Measurements from ENCODE around the gene GLCE.

The GLCE gene

GRCh38 chr15:69317392-69317841 lies 157.0 kb downstream of the GLCE start:
- H3K36me3 ChIP-seq (ENCODE audit: control insufficient read depth, insufficient read depth, low read length) = no peaks in the 10 kb centered on the region
- H3K9ac ChIP-seq (ENCODE audit: low read length) = peak overlapping the region; percentile 28
- no peaks in the 10 kb centered on the region for H3K4me1 ChIP-seq (ENCODE audit: control insufficient read depth, insufficient read depth, low read length)
- no peaks in the 10 kb centered on the region for H3K27me3 ChIP-seq (ENCODE audit: control insufficient read depth, insufficient read depth, low read length)
- no peak overlapping the region for H3K4me3 ChIP-seq (ENCODE audit: low read length)
- no peak overlapping the region for H3K27ac ChIP-seq (ENCODE audit: low read depth, low read length)

GRCh38 chr15:69318033-69318432 lies 157.6 kb downstream of the GLCE start:
- no peak overlapping the region for H3K4me3 ChIP-seq (ENCODE audit: low read length)
- no peaks in the 10 kb centered on the region for H3K36me3 ChIP-seq (ENCODE audit: control insufficient read depth, insufficient read depth, low read length)
- H3K27ac ChIP-seq (ENCODE audit: low read depth, low read length) = no peak overlapping the region
- H3K9ac ChIP-seq (ENCODE audit: low read length) = no peak overlapping the region
- no peaks in the 10 kb centered on the region for H3K27me3 ChIP-seq (ENCODE audit: control insufficient read depth, insufficient read depth, low read length)
- H3K4me1 ChIP-seq (ENCODE audit: control insufficient read depth, insufficient read depth, low read length) = no peaks in the 10 kb centered on the region

- no peak overlapping the region for H3K27ac ChIP-seq (ENCODE audit: low read depth, low read length)
- no peaks in the 10 kb centered on the region for H3K4me1 ChIP-seq (ENCODE audit: control insufficient read depth, insufficient read depth, low read length)
- H3K9ac ChIP-seq (ENCODE audit: low read length) = no peak overlapping the region
- H3K27me3 ChIP-seq (ENCODE audit: control insufficient read depth, insufficient read depth, low read length) = no peaks in the 10 kb centered on the region
- H3K36me3 ChIP-seq (ENCODE audit: control insufficient read depth, insufficient read depth, low read length) = no peaks in the 10 kb centered on the region
- no peak overlapping the region for H3K4me3 ChIP-seq (ENCODE audit: low read length)
These were observed 159.2 kb downstream of the GLCE start for GRCh38 chr15:69319384-69320375.

- Histone ChIP-seq H3K4me3 (ENCODE audit: low read length) (no peak overlapping the region), H3K27me3 (ENCODE audit: control insufficient read depth, insufficient read depth, low read length) (no peaks in the 10 kb centered on the region), H3K9ac (ENCODE audit: low read length) (no peak overlapping the region), H3K4me1 (ENCODE audit: control insufficient read depth, insufficient read depth, low read length) (no peaks in the 10 kb centered on the region), H3K27ac (ENCODE audit: low read depth, low read length) (no peak overlapping the region), H3K36me3 (ENCODE audit: control insufficient read depth, insufficient read depth, low read length) (no peaks in the 10 kb centered on the region)
These were observed 160.6 kb downstream of the GLCE start for GRCh38 chr15:69320977-69321554.
